OCI-LY1 (cell line): ENCODE data around the gene ME1.

Experiments
- EZH2 ChIP-seq: fragments of 200-600 bp; sonication (generic), shearing (Covaris generic); IDR thresholded peaks from 2 replicates; pipeline ENCODE4 v1.8.0; 2017; ENCODE audit warnings: borderline replicate concordance, mixed run types, mild to moderate bottlenecking, antibody characterized with exemption, low read length, moderate library complexity, mixed read lengths
- TF ChIP-seq, protein P1 (sequence below): fragments of 200-600 bp; sonication (generic), shearing (Covaris generic); IDR thresholded peaks from 2 replicates; pipeline ENCODE4 v1.5.1; 2017; ENCODE audit warnings: mild to moderate bottlenecking, antibody characterized with exemption, low read length, moderate library complexity, mixed read lengths

GRCh38 chr6:83368577-83368976 lies 62.3 kb downstream of the ME1 start:
- TF ChIP-seq, protein P1, sequence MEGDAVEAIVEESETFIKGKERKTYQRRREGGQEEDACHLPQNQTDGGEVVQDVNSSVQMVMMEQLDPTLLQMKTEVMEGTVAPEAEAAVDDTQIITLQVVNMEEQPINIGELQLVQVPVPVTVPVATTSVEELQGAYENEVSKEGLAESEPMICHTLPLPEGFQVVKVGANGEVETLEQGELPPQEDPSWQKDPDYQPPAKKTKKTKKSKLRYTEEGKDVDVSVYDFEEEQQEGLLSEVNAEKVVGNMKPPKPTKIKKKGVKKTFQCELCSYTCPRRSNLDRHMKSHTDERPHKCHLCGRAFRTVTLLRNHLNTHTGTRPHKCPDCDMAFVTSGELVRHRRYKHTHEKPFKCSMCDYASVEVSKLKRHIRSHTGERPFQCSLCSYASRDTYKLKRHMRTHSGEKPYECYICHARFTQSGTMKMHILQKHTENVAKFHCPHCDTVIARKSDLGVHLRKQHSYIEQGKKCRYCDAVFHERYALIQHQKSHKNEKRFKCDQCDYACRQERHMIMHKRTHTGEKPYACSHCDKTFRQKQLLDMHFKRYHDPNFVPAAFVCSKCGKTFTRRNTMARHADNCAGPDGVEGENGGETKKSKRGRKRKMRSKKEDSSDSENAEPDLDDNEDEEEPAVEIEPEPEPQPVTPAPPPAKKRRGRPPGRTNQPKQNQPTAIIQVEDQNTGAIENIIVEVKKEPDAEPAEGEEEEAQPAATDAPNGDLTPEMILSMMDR = no peak
- no peak for TF ChIP-seq EZH2
